ENCODE results near the gene FRMD8. TPM values are rescaled to one million over a fixed set of nuclear protein-coding genes. Genes with fewer than 3 reads are reported as not detected.

Gene FRMD8
- total and polyA plus RNA-seq, 2 donors (not counting 3 experiments of a cell fraction or from before 2014, with no cell fraction given) = 36.4 to 53.9 TPM

- no peaks in the 10 kb centered on the region for H4K20me1 ChIP-seq (replicated peaks; ENCODE audit: control insufficient read depth, extremely low read depth, insufficient read depth, low read length)
- dilution Hi-C loops (cut with MboI; ENCODE audit: extremely low pct_ligation_motif_present, low sequenced_read_pairs) = no loop called here
- no peak for FAIRE-seq
Observed at GRCh38 chr11:65392186-65392829, 5.9 kb downstream of the FRMD8 start.

More at GRCh38 chr11:65392186-65392829, 5.9 kb downstream of the FRMD8 start:
- ChIA-PET POLR2A (no interaction called here), CTCF (no interaction called here)
- H3K36me3 ChIP-seq (ENCODE audit: control insufficient read depth in 2 of 2, extremely low read depth in 1 of 2, insufficient read depth in 2 of 2, low read length in 2 of 2) = peaks cover 8 to 34% of the 10 kb centered on the region in 2 experiments
- H3K9me3 ChIP-seq (replicated peaks; ENCODE audit: control insufficient read depth, insufficient read depth, low read length) = no peaks in the 10 kb centered on the region
- H3K27ac ChIP-seq (ENCODE audit: insufficient read depth, low read depth, low read length) = no peak overlapping the region
- no peak overlapping the region for H3K4me2 ChIP-seq (ENCODE audit: insufficient read depth, low read length)
- TF ChIP-seq POLR2AphosphoS5 (IDR thresholded peaks at IDR 0.05; ENCODE audit: insufficient read depth, low read depth, low read length) (no peak), MAX (IDR thresholded peaks at IDR 0.05; ENCODE audit: insufficient read depth, insufficient read length) (no peak), JUN (IDR thresholded peaks at IDR 0.05; ENCODE audit: borderline replicate concordance, insufficient read depth, insufficient read length, low read depth) (no peak), FOS (IDR thresholded peaks at IDR 0.05; ENCODE audit: borderline replicate concordance, insufficient read depth, low read length) (no peak), GATA2 (IDR thresholded peaks at IDR 0.05; ENCODE audit: insufficient read depth, insufficient read length, low read depth, low read length) (no peak), POLR2A (IDR thresholded peaks at IDR 0.05; ENCODE audit: low read depth, low read length) (no peak), MYC (IDR thresholded peaks at IDR 0.05; ENCODE audit: low read depth, low read length) (no peak), CTCF (IDR thresholded peaks at IDR 0.05; ENCODE audit: extremely low read depth in 1 of 2, insufficient read depth in 1 of 2, low read depth in 1 of 2, low read length in 2 of 2) (no peak), EZH2 (IDR thresholded peaks at IDR 0.05; ENCODE audit: borderline replicate concordance, low read depth, low read length, severe bottlenecking) (no peak)
- H3K4me3 ChIP-seq (replicated peaks in 1 of 3; ENCODE audit: insufficient read depth in 1 of 3, low read depth in 1 of 3, low read length in 3 of 3) = no peak overlapping the region
- H3K4me1 ChIP-seq (ENCODE audit: control insufficient read depth, extremely low read depth, insufficient read depth, low read length) = peaks cover 37% of the 10 kb centered on the region
- no peak overlapping the region for H3K9ac ChIP-seq (replicated peaks; ENCODE audit: extremely low read depth, insufficient read depth, low read length)
- H2AFZ ChIP-seq (ENCODE audit: low read depth, low read length) = no peak overlapping the region
- peaks cover 59% of the 10 kb centered on the region for H3K79me2 ChIP-seq (ENCODE audit: control insufficient read depth, insufficient read depth, low read length)
- H3K27me3 ChIP-seq (ENCODE audit: control insufficient read depth in 2 of 2, insufficient read depth in 2 of 2, low read length in 2 of 2) = no peaks in the 10 kb centered on the region
- intact Hi-C loops (cut with micrococcal nuclease) = no loop called here
- BruUV-seq (replicated peaks) = no TSS peak
- DNase-seq (ENCODE audit: low read depth, low spot score) = no peak
- H3K9me1 ChIP-seq (replicated peaks; ENCODE audit: control insufficient read depth, extremely low read depth, insufficient read depth, low read length) = no peaks in the 10 kb centered on the region
